GM18519 (cell line): Measurements from ENCODE around the gene NEDD4L.
"Not testable (repeated sequence)": the region's sequence is repeated elsewhere in the genome, so short reads cannot be mapped to it uniquely, and the experiment has no call there.

Experiments used
- ATAC-seq: cut with Tn5 transposase; IDR thresholded peaks from one replicate; pipeline ENCODE4 v1.9.1; 2021; ENCODE audit warnings: mild to moderate bottlenecking, moderate library complexity; ENCODE audit not compliant: unreplicated experiment, low FRiP score

Gene NEDD4L

GRCh38 chr18:58253871-58254270 is 209.8 kb downstream of the NEDD4L start:
- no peak for ATAC-seq

- no peak for ATAC-seq
Observed at GRCh38 chr18:58254873-58255511, 211.0 kb downstream of the NEDD4L start.

DNA sequence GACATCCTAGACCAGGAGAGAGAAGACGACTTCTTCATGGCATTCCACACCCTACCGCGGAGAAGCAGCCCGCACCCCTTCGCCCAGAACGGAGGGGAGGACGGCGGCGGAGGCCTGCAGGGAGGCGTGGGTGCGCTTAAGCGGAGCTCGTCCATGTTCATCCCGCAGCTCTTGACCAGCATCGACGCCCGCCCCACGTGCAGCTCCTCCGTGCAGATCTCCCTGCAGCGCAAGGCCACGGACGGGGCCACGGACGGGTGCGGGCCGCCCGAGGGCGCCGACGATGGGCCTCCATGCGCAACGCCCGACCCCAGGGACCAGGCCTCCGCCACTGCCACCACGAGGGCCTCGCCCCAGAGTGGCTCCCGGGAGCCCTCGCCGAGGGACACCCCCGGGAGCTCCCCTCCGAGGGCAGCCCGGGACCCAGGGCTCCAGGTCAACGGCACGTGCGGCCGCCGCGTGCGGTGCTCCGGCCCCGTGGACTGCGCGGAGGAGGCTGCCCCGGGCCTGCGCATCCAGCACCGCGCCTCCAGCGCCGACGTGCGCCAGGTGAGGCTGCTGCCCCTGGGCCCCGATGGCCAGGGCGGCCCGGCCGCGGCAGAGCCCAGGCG is 211.8 kb downstream of the NEDD4L start:
- no peak for ATAC-seq

DNA sequence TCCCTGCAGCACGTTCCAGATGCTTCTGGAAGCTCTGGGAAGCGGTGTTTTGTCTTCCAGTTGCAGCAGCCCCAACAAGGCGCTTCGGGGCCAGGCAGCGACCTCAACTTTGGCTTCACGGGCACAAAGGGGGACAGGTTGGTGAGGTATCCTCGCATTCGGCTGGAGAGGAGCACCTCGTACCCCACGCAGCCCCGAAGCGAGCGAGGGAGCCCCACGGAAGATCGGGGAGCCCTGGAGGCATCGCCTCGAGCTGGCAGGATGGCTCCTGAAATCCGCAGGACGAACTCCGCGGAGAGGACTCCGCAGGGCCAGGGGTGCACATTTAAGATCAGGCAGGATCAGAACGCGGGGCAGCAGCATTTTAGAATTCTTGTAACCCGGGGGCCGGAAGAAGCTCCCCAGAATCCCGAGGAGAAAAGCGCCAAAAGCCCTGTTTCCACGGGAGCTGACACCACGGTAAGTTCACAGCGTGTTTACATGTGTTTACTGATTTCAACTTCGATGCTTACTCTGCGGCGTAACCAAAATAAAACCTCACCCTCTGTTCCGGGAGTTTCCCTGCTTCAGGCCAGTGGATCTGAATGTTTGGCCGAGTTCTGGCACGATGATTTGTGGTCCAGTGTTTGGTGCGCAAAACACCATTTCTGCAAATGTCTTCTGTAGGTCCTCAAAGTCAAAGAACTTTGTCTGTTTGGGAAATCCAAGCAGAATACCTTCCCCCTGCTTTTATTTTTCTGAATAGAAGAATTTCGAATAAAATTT is 212.5 kb downstream of the NEDD4L start:
- no peak for ATAC-seq

- no peak for ATAC-seq
Observed at GRCh38 chr18:58257461-58257860, 213.4 kb downstream of the NEDD4L start.

DNA sequence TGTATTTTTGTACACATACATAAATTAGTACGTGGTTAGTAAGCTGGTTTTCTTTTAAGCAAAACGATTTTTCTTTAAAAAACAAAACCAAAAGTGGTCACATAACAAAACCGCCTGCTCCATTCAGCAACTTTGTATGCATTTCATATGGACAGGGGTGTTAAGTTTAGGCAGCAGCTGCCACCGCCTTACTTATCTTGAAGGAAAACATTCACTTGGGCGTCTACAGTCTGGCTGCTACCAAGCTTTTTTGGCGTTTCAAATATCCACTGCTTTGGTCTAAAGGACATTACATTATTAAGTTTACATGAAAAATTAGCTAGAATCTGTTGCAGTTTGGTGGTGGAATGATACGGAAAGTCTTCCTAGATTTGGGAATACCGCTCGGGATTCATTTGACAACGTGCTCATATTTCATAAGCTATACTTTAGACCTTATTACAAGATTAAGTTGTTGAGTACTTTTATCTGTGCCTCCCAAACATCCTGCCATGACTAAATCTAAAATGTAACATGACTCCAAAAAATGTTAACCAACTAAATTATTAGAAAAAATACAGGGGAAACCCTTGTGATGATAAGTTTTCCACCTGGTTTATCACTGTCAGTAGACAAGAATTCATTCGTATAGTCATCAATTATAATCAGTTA is 214.8 kb downstream of the NEDD4L start:
- ATAC-seq = no peak

GRCh38 chr18:58263055-58263957 is 219.3 kb downstream of the NEDD4L start:
- ATAC-seq = no peak

GRCh38 chr18:58264075-58264474 is 220.0 kb downstream of the NEDD4L start:
- no peak for ATAC-seq

DNA sequence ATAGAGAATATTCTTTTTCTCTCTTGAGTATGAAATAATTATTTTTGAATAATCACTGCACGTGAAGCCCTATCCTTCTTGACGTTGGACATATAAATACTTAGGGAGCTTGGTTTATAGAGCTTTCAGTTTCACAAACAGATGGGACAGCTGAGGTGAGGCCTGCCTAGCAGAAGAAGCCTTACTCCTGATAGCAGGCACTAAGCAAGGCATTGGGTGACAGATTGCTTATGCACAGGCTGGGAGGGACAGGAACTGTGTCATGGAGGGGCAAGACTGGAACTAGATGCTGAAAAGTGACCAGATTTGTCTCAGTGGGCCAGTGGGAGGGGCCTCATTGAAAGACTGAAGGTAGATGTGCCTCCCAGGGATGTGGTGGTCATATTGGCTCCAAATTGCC is 220.8 kb downstream of the NEDD4L start:
- ATAC-seq = no peak

- ATAC-seq = not testable (repeated sequence)
Observed at GRCh38 chr18:58265489-58265888, 221.5 kb downstream of the NEDD4L start.

GRCh38 chr18:58266291-58266690 is 222.3 kb downstream of the NEDD4L start:
- no peak for ATAC-seq

DNA sequence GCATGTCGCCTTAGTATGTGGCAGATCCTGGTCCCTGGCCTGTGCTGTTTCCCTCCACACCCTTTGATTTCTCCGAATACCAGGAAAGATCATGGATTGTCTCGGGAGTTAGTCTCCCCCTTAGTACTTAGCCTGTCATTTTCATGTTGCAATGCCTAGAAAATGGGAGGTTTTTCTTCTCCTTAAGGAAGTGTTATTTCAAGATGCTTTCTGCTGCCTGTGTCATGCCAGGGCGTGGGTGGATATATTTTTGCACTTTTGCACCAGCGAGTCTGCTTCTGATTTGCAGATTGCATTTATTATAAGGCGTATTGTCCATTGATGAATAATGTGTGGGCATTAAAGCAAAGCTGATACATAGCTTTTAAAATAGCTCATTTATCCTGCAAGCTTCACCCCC is 223.5 kb downstream of the NEDD4L start:
- ATAC-seq = no peak

DNA sequence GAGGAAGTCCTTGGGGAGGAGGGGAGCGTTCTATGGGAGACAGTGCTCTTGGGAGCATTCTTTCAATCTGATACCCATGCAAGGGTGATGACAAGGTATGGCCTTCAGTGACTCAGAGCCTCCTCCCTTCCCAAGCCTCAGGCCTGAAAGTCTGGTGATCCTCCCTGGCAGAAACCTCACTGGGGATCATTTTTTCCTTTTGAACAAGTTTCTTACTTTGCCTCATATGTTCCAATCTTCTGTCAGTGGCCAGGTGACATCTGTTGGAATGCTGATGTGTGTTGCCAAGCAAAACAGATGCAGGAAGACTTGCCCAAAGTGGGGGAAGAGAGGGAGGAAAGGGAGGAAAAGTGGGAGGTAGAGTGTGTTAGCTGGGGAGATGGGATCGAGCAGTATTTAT is 224.8 kb downstream of the NEDD4L start:
- ATAC-seq = no peak

DNA sequence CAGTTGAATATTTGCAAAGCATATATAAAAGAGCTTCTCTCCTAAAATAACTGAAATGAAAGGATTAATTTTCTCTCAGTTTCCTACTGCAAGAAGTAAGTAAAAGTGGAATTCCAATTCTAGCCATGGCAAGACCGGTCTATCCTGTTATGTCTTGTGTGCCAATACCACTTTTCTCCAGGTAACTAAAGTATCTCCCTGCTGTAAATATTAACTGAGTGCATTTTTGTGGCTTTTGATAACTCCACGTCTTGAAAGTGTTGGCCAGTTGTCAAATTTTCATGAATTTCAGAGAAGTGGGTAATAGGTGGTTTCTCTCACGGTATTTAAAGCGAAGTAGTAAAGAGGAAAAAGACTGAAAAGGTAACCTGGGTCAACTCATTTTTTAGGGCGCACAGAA is 225.9 kb downstream of the NEDD4L start:
- ATAC-seq = no peak

DNA sequence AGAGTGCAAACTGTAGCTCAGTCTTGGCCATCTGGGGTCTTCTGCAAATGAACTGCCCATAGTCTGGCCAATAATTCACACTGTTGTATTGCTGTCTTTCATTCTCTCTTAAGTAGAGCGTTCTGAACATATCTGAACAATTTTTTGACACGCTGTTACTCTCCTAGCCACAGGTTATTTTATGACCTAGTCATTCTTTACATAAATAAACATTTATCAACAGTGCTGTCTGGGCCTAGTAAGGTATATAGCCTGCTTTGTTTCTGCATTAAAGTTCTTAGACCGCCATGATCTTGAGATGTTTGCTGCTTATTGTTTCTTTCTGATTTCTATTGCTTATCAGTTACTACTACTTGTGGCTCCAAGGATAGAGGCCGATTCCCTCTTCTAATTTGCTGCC is 226.4 kb downstream of the NEDD4L start:
- no peak for ATAC-seq

GRCh38 chr18:58271770-58272169 is 227.7 kb downstream of the NEDD4L start:
- no peak for ATAC-seq

DNA sequence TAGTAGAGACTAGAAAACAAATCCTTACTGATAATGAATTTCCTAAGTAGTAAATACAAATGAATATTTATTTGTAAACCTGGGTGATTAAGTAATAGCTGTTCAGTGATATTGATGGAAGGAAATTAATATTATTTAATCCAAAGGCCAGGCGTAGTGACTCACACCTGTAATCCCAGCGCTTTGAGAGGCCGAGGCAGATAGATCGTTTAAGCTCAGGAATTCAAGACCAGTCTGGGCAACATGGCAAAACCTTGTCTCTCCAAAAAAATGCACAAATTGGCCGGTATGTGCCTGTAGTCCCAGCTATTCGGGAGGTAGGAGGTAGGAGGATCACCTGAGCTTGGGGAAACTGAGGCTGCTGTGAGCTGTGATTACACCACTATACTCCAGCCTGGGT is 228.2 kb downstream of the NEDD4L start:
- no peak for ATAC-seq

DNA sequence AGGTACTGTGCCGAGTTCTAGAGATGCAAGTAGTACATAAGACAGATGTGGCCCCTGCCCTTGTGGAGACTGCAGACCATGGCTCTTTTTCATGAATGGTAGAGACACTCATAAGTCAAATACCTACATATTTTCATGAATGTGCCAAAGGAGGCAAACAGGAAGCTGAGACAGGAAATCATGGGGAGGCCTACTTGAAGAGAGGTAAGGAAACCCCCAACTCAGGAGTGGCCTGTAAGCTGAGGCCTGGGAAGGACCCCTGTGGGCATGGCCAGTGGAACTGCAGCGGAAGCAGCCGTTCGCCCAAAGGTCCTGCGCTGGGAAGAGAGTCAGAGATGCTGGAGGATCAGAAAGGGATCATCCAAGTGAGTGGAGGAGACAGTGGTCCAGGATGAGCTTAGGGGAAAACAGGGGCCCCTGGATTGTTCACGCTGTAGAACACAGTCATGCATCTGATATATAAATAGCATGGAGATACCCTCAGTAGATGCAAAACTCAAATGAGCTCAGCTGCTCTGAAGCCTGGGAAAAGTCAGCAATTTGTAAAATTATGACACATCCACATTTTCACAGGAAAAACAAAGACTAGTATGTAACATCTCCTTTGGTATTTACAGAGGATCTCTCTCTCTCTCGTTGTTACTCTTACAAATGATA is 228.9 kb downstream of the NEDD4L start:
- no peak for ATAC-seq

- no peak for ATAC-seq
Observed at GRCh38 chr18:58275176-58275575, 231.2 kb downstream of the NEDD4L start.
